Stomach (tissue), 9 donors: Measurements from ENCODE around the gene PRRT4. TPM values are rescaled to one million over a fixed set of nuclear protein-coding genes. Genes with fewer than 3 reads are reported as not detected.

Experiments
- DNase-seq, 2 donors: peaks; one replicate each; pipeline versions ENCODE4 v3.0.0 to v3.0.0-alpha.2; 2013 to 2019
- H3K27ac ChIP-seq, 5 donors: fragments of 200-600 bp in 4 of 5; sonication (generic) in 4 of 5; one replicate each; pipeline ENCODE4 v1.5.1; 2013 to 2019; ENCODE audit warnings: mild to moderate bottlenecking in 1 of 5, moderate library complexity in 1 of 5
- H3K27me3 ChIP-seq, 3 donors: fragments of 200-600 bp; sonication (generic); one replicate each; pipeline ENCODE4 v1.5.1; 2017 to 2019; ENCODE audit warnings: mixed run types in 1 of 3
- H3K36me3 ChIP-seq, 4 donors: fragments of 200-600 bp; sonication (generic); 1 replicate in 3 of 4; 2 replicates in 1 of 4; pipeline ENCODE4 v1.5.1; 2016 to 2019
- H3K4me1 ChIP-seq, 4 donors: fragments of 200-600 bp; sonication (generic); one replicate each; pipeline ENCODE4 v1.5.1; 2016 to 2019
- H3K4me3 ChIP-seq, 4 donors: fragments of 200-600 bp; sonication (generic) in 3 of 4; one replicate each; pipeline ENCODE4 v1.5.1; 2016 to 2019; ENCODE audit warnings: mild to moderate bottlenecking in 1 of 4
- H3K9me3 ChIP-seq, 4 donors: fragments of 200-600 bp; sonication (generic); one replicate each; pipeline ENCODE4 v1.5.1; 2016 to 2019
- EP300 ChIP-seq: sonication (generic); formaldehyde crosslinking; IDR thresholded peaks from one replicate; pipeline ENCODE4 v1.6.1; 2017; ENCODE audit warnings: antibody characterized with exemption
- POLR2A ChIP-seq, 4 donors: fragments of 450-650 bp; IDR thresholded peaks; one replicate each; pipeline ENCODE4 v1.6.1; 2016; ENCODE audit warnings: antibody characterized with exemption in 4 of 4, control low read depth in 2 of 4, mild to moderate bottlenecking in 1 of 4, moderate library complexity in 1 of 4
- POLR2AphosphoS5 ChIP-seq, 3 donors: sonication (generic); formaldehyde crosslinking; IDR thresholded peaks; one replicate each; pipeline ENCODE4 v1.6.1; 2016; ENCODE audit warnings: antibody characterized with exemption in 3 of 3
- WGBS, 5 donors: extraction: QIAGEN DNeasy Blood & Tissue Kit in 3 of 5; methylation state at CpG; one replicate each; pipeline versions ENCODE4 v1.1.5 to v1.1.7; 2013 to 2018; 5-methylcytosine and 5-hydroxymethylcytosine counted together
- intact Hi-C: fragments of 100-400 bp; cut with DNase I; formaldehyde crosslinking; loops from one replicate; pipeline ENCODE4 v1.15.1; 2023; ENCODE audit warnings: low total_unique reads
- polyA plus RNA-seq, 3 donors: library from polyadenylated mRNA; stranded (reverse); fragments of 200-250 nt; gene quantifications; one replicate each; pipeline ENCODE4 v1.2.3, GENCODE V29; 2013
- total RNA-seq, 5 donors: library from RNA; depleted of rRNA; stranded (reverse); fragments of >200 nt; gene quantifications; one replicate each; pipeline versions ENCODE4 v1.1.0 to v1.2.3, GENCODE V29; 2014 to 2016
- TF ChIP-seq, protein P1 (sequence below), 7 experiments: fragments of 450-650 bp in 4 of 7; fragments of 200-600 bp in 3 of 7; sonication (generic) in 3 of 7; IDR thresholded peaks; one replicate each; pipeline ENCODE4 v1.5.1; 2016 to 2019; ENCODE audit warnings: antibody characterized with exemption in 7 of 7, control low read depth in 2 of 7, mild to moderate bottlenecking in 1 of 7
- donor health status: healthy with polysubstance abuse.
- donor health status: Bipolar disorder and iron deficiency.
- donor health status: healthy.

PRRT4 gene
- total and polyA plus RNA-seq, 8 donors, result 0.12 to 1.2 TPM; not detected in 6

DNA sequence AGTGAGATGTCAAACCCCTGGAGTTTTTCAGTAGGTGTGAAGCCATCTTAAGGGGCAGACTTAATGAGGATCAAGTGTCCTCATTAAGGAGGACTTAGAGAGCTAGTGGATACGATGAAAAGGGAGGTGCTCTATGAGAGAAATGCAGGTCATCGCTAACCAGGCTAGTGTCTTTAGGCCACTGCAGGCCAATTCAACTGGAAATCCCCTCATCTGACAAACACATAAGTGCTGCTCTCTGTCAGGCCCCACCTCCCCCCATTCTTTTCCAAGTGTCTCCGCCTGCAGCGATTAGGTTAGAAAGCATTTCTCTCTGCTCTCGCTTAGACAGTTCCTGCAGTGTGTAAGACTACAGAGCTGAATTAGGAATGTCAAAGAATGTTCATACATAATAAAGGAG is 51.5 kb downstream of the PRRT4 start:
- DNase-seq, result no peak
- 94 to 98% (median 95%) methylated on average over 5 of the region's 5 CpGs for WGBS, 5 donors
- no peaks in the 10 kb centered on the region for H3K27me3 ChIP-seq
- no peak overlapping the region for H3K4me3 ChIP-seq
- no peaks in the 10 kb centered on the region for H3K9me3 ChIP-seq
- H3K27ac ChIP-seq, result no peak overlapping the region
- no peaks in the 10 kb centered on the region for H3K4me1 ChIP-seq
- TF ChIP-seq POLR2AphosphoS5 (IDR thresholded peaks at IDR 0.05) (no peak), POLR2A (IDR thresholded peaks at IDR 0.05) (no peak), EP300 (no peak)
- TF ChIP-seq, protein P1, sequence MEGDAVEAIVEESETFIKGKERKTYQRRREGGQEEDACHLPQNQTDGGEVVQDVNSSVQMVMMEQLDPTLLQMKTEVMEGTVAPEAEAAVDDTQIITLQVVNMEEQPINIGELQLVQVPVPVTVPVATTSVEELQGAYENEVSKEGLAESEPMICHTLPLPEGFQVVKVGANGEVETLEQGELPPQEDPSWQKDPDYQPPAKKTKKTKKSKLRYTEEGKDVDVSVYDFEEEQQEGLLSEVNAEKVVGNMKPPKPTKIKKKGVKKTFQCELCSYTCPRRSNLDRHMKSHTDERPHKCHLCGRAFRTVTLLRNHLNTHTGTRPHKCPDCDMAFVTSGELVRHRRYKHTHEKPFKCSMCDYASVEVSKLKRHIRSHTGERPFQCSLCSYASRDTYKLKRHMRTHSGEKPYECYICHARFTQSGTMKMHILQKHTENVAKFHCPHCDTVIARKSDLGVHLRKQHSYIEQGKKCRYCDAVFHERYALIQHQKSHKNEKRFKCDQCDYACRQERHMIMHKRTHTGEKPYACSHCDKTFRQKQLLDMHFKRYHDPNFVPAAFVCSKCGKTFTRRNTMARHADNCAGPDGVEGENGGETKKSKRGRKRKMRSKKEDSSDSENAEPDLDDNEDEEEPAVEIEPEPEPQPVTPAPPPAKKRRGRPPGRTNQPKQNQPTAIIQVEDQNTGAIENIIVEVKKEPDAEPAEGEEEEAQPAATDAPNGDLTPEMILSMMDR (IDR thresholded peaks at IDR 0.05), result no peak
- peaks cover 52 to 100% (median 99%) of the 10 kb centered on the region in 4 donors for H3K36me3 ChIP-seq
- intact Hi-C loops, result no loop called here

- TF ChIP-seq POLR2AphosphoS5 (IDR thresholded peaks at IDR 0.05) (no peak), EP300 (no peak), POLR2A (IDR thresholded peaks at IDR 0.05) (no peak)
- TF ChIP-seq, protein P1 (IDR thresholded peaks at IDR 0.05), result no peak
- Histone ChIP-seq H3K27ac (no peak overlapping the region), H3K36me3 (peaks cover 47 to 100% (median 99%) of the 10 kb centered on the region in 4 donors), H3K27me3 (no peaks in the 10 kb centered on the region), H3K4me1 (no peaks in the 10 kb centered on the region), H3K4me3 (no peak overlapping the region), H3K9me3 (no peaks in the 10 kb centered on the region)
- intact Hi-C loops, result no loop called here
- no peak for DNase-seq
- 76 to 87% (median 81%) methylated on average over 6 of the region's 6 CpGs for WGBS, 5 donors
Observed at GRCh38 chr7:128309124-128309523, 52.4 kb downstream of the PRRT4 start.

DNA sequence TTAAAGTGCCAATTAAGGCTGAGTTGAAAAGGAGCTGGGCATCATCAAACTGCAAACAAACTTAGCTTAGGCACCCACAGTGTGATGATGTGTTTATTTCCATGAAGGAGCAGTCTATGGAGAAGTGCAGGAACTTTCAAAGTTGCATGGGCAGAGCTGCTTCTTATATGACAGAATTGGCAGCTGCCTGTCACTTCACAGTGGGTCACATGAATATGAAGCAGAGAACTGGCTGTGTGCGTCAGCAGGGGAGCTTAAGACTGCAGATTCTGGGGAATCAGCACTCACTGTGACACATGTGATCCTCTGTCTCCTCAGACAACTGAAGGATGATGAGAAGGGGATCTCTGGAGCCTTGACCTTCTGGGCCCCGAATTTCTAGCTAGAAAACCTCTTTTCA is 54.4 kb downstream of the PRRT4 start:
- WGBS, 5 donors, result 88 to 100% (median 94%) methylated on average over 2 of the region's 2 CpGs
- peaks cover 28 to 98% (median 95%) of the 10 kb centered on the region in 4 donors for H3K36me3 ChIP-seq

DNA sequence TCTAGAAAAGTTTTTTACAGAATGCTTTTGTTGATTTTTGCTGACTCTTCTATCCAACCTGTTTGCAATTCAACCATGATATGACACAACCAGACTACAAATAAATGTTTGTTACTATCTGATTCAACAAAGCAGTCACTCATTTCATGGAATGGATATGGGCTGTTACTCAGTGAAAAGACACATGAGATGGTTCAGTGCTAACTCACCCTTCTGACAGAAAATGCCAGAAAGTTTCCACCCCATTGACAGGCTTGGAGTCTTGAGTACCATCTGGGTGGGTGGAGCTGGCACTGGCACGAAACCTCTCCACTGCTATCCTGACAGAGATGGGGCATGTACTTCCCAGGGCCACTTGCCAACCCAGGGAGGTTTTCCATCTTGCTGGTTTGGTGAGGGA is 57.3 kb downstream of the PRRT4 start:
- TF ChIP-seq, protein P1 (IDR thresholded peaks at IDR 0.05), result no peak
- TF ChIP-seq EP300 (no peak), POLR2AphosphoS5 (IDR thresholded peaks at IDR 0.05) (no peak), POLR2A (IDR thresholded peaks at IDR 0.05) (no peak)
- intact Hi-C loops, result no loop called here
- Histone ChIP-seq H3K36me3 (peaks cover 11 to 82% (median 73%) of the 10 kb centered on the region in 4 donors), H3K27me3 (no peaks in the 10 kb centered on the region), H3K4me1 (no peaks in the 10 kb centered on the region), H3K4me3 (no peak overlapping the region), H3K27ac (no peak overlapping the region), H3K9me3 (no peaks in the 10 kb centered on the region)
- 88 to 100% (median 93%) methylated on average over 1 of the region's 1 CpG for WGBS, 5 donors
- DNase-seq, result no peak

More for the DNA sequence above, 54.4 kb downstream of the PRRT4 start:
- Histone ChIP-seq H3K9me3 (no peaks in the 10 kb centered on the region), H3K27ac (no peak overlapping the region), H3K4me3 (no peak overlapping the region), H3K27me3 (no peaks in the 10 kb centered on the region), H3K4me1 (no peaks in the 10 kb centered on the region)
- TF ChIP-seq POLR2AphosphoS5 (IDR thresholded peaks at IDR 0.05) (no peak), EP300 (no peak), POLR2A (IDR thresholded peaks at IDR 0.05) (no peak)
- TF ChIP-seq, protein P1 (IDR thresholded peaks at IDR 0.05), result no peak
- DNase-seq, result no peak
- intact Hi-C loops, result no loop called here
